Left lung (tissue), 10 donors: Measurements from ENCODE around the gene OR5A2. TPM values are rescaled to one million over a fixed set of nuclear protein-coding genes. Genes with fewer than 3 reads are reported as not detected.
"Not testable (repeated sequence)": the region's sequence is repeated elsewhere in the genome, so short reads cannot be mapped to it uniquely, and the experiment has no call there.

Experiments
- ATAC-seq: fragments of 200-7000 bp; cut with Tn5 transposase; one replicate; pipeline ENCODE4 v1.9.1; 2020; ENCODE audit warnings: moderate library complexity
- DNase-seq, 4 donors: peaks; one replicate each; pipeline ENCODE4 v3.0.0-alpha.2; 2013 to 2020
- H3K27ac ChIP-seq, 2 donors: fragments of 200-600 bp; sonication (generic) in 1 of 2; one replicate each; pipeline versions ENCODE4 v1.5.0 to v1.8.0; 2020 to 2021
- H3K27me3 ChIP-seq, 2 donors: fragments of 200-600 bp; sonication (generic) in 1 of 2; one replicate each; pipeline versions ENCODE4 v1.5.0 to v1.8.0; 2020 to 2021
- H3K36me3 ChIP-seq, 2 donors: fragments of 200-600 bp; sonication (generic) in 1 of 2; one replicate each; pipeline versions ENCODE4 v1.5.0 to v1.8.0; 2020 to 2021
- H3K4me1 ChIP-seq, 2 donors: fragments of 200-600 bp; one replicate each; pipeline ENCODE4 v1.8.0; 2021
- H3K4me3 ChIP-seq, 2 donors: fragments of 200-600 bp; sonication (generic) in 1 of 2; one replicate each; pipeline versions ENCODE4 v1.5.0 to v1.8.0; 2020 to 2021; ENCODE audit warnings: mild to moderate bottlenecking in 1 of 2
- H3K9me3 ChIP-seq, 2 donors: fragments of 200-600 bp; sonication (generic) in 1 of 2; one replicate each; pipeline versions ENCODE4 v1.5.0 to v1.8.0; 2020 to 2021
- intact Hi-C, 2 donors: fragments of 100-400 bp; cut with DNase I; formaldehyde crosslinking; loops; one replicate each; pipeline versions ENCODE4 v1.11.2 to v1.14.2; 2022
- polyA plus RNA-seq, 6 donors: library from polyadenylated mRNA; unstranded; fragments of 120-200 nt; gene quantifications; one replicate each; pipeline ENCODE4 v1.2.1, GENCODE V29; 2013; ENCODE audit not compliant: insufficient read length in 6 of 6
- total RNA-seq, 2 donors: library from RNA; stranded (reverse); fragmentation: NEBNext Ultra II Directional; extraction: Animal tissue kit (Norgen Biotek cat#: 25700); gene quantifications; one replicate each; pipeline ENCODE4 v1.2.1, GENCODE V29; 2021
- TF ChIP-seq, protein P1 (sequence below), 2 donors: fragments of 200-600 bp; sonication (generic) in 1 of 2; IDR thresholded peaks; one replicate each; pipeline versions ENCODE4 v1.5.0 to v1.8.0; 2021; ENCODE audit warnings: antibody characterized with exemption in 2 of 2
- donor health status: DM: no; HTN: yes; CAD: no.
- donor health status: DM: no; HTN: no; CAD: no.

The OR5A2 gene
- total and polyA plus RNA-seq, 8 donors: 0.01 to 0.06 (median 0.03) TPM; not detected in 3

DNA sequence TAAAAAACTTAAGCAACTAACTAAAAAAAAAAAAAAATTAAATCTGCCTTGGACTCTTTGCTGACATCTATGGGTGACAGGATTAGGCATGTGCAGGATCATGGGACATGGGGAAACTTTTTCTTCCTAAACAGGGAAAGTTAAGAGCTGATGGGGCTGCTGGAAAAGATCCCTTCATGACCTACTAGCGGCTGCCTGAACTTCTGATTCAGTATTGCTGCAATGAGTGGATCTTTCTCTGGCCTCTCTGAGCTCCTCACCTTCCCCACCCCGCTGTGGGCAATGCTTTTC lies 25.0 kb downstream of the OR5A2 start:
- Histone ChIP-seq H3K4me3 (no peak overlapping the region), H3K27ac (no peak overlapping the region), H3K36me3 (no peaks in the 10 kb centered on the region), H3K4me1 (no peaks in the 10 kb centered on the region), H3K9me3 (peaks cover 0 to 25% of the 10 kb centered on the region in 2 donors), H3K27me3 (no peaks in the 10 kb centered on the region)
- DNase-seq (no peak), ATAC-seq (no peak)
- intact Hi-C loops: no loop called here
- TF ChIP-seq, protein P1, sequence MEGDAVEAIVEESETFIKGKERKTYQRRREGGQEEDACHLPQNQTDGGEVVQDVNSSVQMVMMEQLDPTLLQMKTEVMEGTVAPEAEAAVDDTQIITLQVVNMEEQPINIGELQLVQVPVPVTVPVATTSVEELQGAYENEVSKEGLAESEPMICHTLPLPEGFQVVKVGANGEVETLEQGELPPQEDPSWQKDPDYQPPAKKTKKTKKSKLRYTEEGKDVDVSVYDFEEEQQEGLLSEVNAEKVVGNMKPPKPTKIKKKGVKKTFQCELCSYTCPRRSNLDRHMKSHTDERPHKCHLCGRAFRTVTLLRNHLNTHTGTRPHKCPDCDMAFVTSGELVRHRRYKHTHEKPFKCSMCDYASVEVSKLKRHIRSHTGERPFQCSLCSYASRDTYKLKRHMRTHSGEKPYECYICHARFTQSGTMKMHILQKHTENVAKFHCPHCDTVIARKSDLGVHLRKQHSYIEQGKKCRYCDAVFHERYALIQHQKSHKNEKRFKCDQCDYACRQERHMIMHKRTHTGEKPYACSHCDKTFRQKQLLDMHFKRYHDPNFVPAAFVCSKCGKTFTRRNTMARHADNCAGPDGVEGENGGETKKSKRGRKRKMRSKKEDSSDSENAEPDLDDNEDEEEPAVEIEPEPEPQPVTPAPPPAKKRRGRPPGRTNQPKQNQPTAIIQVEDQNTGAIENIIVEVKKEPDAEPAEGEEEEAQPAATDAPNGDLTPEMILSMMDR (IDR thresholded peaks at IDR 0.05): no peak

DNA sequence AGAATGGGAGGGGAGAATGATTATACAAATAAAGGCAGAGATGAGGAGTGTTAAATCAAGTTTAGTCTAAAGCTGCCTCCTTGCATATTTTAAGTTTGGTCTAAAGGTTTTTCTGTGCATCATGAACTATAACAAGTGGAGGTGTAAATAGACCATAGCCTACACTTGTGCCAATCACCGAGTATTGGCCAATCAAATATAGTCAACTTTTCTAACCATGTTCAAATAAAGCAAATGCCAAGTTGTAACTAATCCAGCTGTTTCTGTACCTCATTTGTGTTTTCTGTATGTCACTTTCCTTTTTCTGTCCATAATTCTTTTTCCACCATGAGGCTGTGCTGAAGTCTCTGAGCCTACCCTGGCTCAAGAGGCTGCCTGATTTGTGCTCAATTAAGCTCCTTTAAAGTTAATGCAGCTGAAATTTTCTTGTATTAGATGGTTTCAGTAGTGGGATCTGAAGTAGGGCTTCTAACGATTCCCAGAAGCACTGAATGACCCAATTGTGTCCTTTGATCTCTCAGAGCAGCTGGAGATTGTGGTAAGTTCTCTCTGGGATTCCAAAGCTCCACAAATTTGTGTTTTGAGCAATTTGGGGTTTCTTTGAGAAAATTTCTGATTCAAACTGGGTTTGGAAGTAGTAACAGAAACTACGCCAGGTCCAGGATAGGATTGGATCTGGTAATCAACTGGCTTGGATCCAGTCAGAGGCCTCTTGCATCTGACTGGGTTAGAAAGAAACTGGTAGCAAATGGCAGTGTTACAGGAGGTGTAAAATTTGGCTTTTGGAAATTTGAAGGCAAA lies 25.6 kb downstream of the OR5A2 start:
- Histone ChIP-seq H3K9me3 (peaks cover 0 to 21% of the 10 kb centered on the region in 2 donors), H3K4me3 (no peak overlapping the region), H3K27ac (no peak overlapping the region), H3K36me3 (no peaks in the 10 kb centered on the region), H3K4me1 (no peaks in the 10 kb centered on the region), H3K27me3 (no peaks in the 10 kb centered on the region)
- TF ChIP-seq, protein P1 (IDR thresholded peaks at IDR 0.05): no peak
- DNase-seq: no peak
- intact Hi-C loops: no loop called here
- no peak for ATAC-seq

- no peaks in the 10 kb centered on the region for H3K27me3 ChIP-seq
- DNase-seq: no peak
- TF ChIP-seq, protein P1 (IDR thresholded peaks at IDR 0.05): no peak
- no peaks in the 10 kb centered on the region for H3K4me1 ChIP-seq
- intact Hi-C loops: no loop called here
- no peaks in the 10 kb centered on the region for H3K9me3 ChIP-seq
- H3K36me3 ChIP-seq: no peaks in the 10 kb centered on the region
- ATAC-seq: no peak
- no peak overlapping the region for H3K27ac ChIP-seq
- H3K4me3 ChIP-seq: no peak overlapping the region
Measured at GRCh38 chr11:59394186-59394585, 32.0 kb downstream of the OR5A2 start.

GRCh38 chr11:59380263-59381059 lies 45.8 kb downstream of the OR5A2 start:
- ATAC-seq: no peak
- H3K9me3 ChIP-seq: peaks cover 0 to 4% of the 10 kb centered on the region in 2 donors
- H3K4me1 ChIP-seq: no peaks in the 10 kb centered on the region
- TF ChIP-seq, protein P1 (IDR thresholded peaks at IDR 0.05): no peak
- no peaks in the 10 kb centered on the region for H3K36me3 ChIP-seq
- no peak overlapping the region for H3K27ac ChIP-seq
- intact Hi-C loops: no loop called here
- no peaks in the 10 kb centered on the region for H3K27me3 ChIP-seq
- no peak for DNase-seq
- no peak overlapping the region for H3K4me3 ChIP-seq

DNA sequence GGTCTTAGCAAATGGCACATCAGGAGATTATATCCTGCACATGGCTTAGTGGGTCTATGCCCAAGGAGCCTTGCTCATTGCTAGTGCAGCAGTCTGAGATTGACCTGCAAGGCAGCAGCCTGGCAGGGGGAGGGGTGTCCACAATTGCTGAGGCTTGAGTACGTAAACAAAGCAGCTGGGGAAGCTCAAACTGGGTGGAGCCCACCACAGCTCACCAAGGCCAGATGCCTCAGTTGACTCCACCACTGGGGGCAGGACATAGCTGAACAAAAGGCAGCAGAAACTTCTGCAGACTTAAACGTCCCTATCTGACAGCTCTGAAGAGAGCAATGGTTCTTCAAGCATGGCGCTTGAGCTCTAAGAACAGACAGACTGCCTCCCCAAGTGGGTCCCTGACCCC lies 53.9 kb downstream of the OR5A2 start:
- ATAC-seq, DNase-seq, H3K4me3 ChIP-seq, intact Hi-C loops, H3K27me3 ChIP-seq, H3K36me3 ChIP-seq, H3K4me1 ChIP-seq, H3K27ac ChIP-seq: not testable (repeated sequence)
- peaks cover 0 to 19% of the 10 kb centered on the region in 2 donors for H3K9me3 ChIP-seq
